NCI-H82 treated with DMSO at 0.1 percent for 48 hours (cell line): ENCODE results near the gene DKKL1.
A peak's percentile ranks its signal among the peaks of the same experiment; 100 is the strongest.

Source experiments
- DNase-seq: peaks from one replicate; lab custom pipeline; 2025; ENCODE audit not compliant: unreplicated experiment; lab: John Stamatoyannopoulos, UW

Gene DKKL1

GRCh38 chr19:49391581-49392399 is 28.1 kb downstream of the DKKL1 start:
- peak; percentile 85 for DNase-seq

GRCh38 chr19:49393881-49394280 is 30.2 kb downstream of the DKKL1 start:
- DNase-seq = no peak

- peak; percentile 83 for DNase-seq
Observed at GRCh38 chr19:49395581-49396407, 32.1 kb downstream of the DKKL1 start.

- DNase-seq = no peak
Observed at GRCh38 chr19:49396738-49397505, 33.2 kb downstream of the DKKL1 start.

- no peak for DNase-seq
Observed at GRCh38 chr19:49398001-49398615, 34.4 kb downstream of the DKKL1 start.

- no peak for DNase-seq
Observed at GRCh38 chr19:49398931-49399330, 35.3 kb downstream of the DKKL1 start.

GRCh38 chr19:49400029-49400428 is 36.4 kb downstream of the DKKL1 start:
- no peak for DNase-seq

GRCh38 chr19:49403404-49404187 is 39.9 kb downstream of the DKKL1 start:
- peak; percentile 65 for DNase-seq

- DNase-seq = no peak
Observed at GRCh38 chr19:49407079-49407478, 43.4 kb downstream of the DKKL1 start.

GRCh38 chr19:49407482-49408015 is 43.9 kb downstream of the DKKL1 start:
- no peak for DNase-seq

- DNase-seq = no peak
Observed at GRCh38 chr19:49408816-49409440, 45.3 kb downstream of the DKKL1 start.

- no peak for DNase-seq
Observed at GRCh38 chr19:49409441-49410029, 45.9 kb downstream of the DKKL1 start.

GRCh38 chr19:49411681-49412326 is 48.1 kb downstream of the DKKL1 start:
- no peak for DNase-seq

- peak; percentile 85 for DNase-seq
Observed at GRCh38 chr19:49413348-49413747, 49.7 kb downstream of the DKKL1 start.

GRCh38 chr19:49414256-49414655 is 50.6 kb downstream of the DKKL1 start:
- no peak for DNase-seq

- no peak for DNase-seq
Observed at GRCh38 chr19:49415102-49415809, 51.6 kb downstream of the DKKL1 start.

- DNase-seq = no peak
Observed at GRCh38 chr19:49415810-49416200, 52.1 kb downstream of the DKKL1 start.

GRCh38 chr19:49417088-49417487 is 53.4 kb downstream of the DKKL1 start:
- no peak for DNase-seq
